Vagina (tissue), 2 donors: ENCODE data around the gene NPIPB8.
"Not testable (repeated sequence)": the region's sequence is repeated elsewhere in the genome, so short reads cannot be mapped to it uniquely, and the experiment has no call there.

Experiments used
- POLR2A ChIP-seq, 2 donors: fragments of 450-650 bp; IDR thresholded peaks; one replicate each; pipeline ENCODE4 v1.6.1; 2017; ENCODE audit warnings: antibody characterized with exemption in 2 of 2, mild to moderate bottlenecking in 2 of 2, moderate library complexity in 2 of 2
- POLR2AphosphoS5 ChIP-seq, 2 donors: sonication (generic); formaldehyde crosslinking; IDR thresholded peaks; one replicate each; pipeline ENCODE4 v1.9.0; 2017; ENCODE audit warnings: antibody characterized with exemption in 2 of 2, mild to moderate bottlenecking in 2 of 2, low read depth in 1 of 2; ENCODE audit not compliant: insufficient read depth in 1 of 2
- TF ChIP-seq, protein P1 (sequence below), 3 experiments: fragments of 450-650 bp in 2 of 3; fragments of 200-600 bp in 1 of 3; sonication (generic) in 1 of 3; IDR thresholded peaks; one replicate each; pipeline ENCODE4 v1.5.1; 2017 to 2019; ENCODE audit warnings: antibody characterized with exemption in 3 of 3, mild to moderate bottlenecking in 2 of 3, moderate library complexity in 2 of 3

DNA sequence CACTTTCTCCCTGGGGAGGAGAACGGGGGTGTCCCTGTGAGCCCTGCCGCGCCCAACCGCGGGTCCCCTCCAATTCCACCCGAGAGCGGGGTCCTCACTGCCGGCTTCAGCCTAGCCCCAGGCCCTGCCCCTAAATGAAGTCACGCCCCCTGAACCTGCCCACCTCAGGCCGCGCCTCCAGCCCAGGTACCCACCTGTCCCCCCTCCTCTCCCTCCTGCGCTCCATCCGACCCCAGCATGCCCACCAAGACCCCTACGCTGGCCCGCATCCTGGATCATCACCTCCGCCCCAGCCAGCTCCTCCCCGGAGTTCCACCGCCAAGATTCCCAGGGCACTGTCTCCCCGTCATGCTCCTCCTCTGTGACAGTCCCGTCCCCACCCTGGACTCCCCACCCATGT is 36.9 kb upstream of the NPIPB8 start:
- TF ChIP-seq, protein P1, sequence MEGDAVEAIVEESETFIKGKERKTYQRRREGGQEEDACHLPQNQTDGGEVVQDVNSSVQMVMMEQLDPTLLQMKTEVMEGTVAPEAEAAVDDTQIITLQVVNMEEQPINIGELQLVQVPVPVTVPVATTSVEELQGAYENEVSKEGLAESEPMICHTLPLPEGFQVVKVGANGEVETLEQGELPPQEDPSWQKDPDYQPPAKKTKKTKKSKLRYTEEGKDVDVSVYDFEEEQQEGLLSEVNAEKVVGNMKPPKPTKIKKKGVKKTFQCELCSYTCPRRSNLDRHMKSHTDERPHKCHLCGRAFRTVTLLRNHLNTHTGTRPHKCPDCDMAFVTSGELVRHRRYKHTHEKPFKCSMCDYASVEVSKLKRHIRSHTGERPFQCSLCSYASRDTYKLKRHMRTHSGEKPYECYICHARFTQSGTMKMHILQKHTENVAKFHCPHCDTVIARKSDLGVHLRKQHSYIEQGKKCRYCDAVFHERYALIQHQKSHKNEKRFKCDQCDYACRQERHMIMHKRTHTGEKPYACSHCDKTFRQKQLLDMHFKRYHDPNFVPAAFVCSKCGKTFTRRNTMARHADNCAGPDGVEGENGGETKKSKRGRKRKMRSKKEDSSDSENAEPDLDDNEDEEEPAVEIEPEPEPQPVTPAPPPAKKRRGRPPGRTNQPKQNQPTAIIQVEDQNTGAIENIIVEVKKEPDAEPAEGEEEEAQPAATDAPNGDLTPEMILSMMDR (IDR thresholded peaks at IDR 0.05) = not testable (repeated sequence)
- not testable (repeated sequence) for TF ChIP-seq POLR2AphosphoS5 (IDR thresholded peaks at IDR 0.05; ENCODE audit: insufficient read depth in 1 of 2, low read depth in 1 of 2); POLR2A (IDR thresholded peaks at IDR 0.05)
